OCI-LY7 (cell line): ENCODE measurements around the gene SEC61A1. TPM values are rescaled to one million over a fixed set of nuclear protein-coding genes. Genes with fewer than 3 reads are reported as not detected.

Experiments used
- BruUV-seq: library from RNA; stranded (reverse); fragments of 400-500 nt; replicated peaks from 2 replicates; lab custom pipeline; 2021; lab: Mats Ljungman, UMichigan
- CTCF ChIA-PET: fragments of 300-600 bp; sonication (Branson Sonifier 250); formaldehyde crosslinking; loops from one replicate; lab custom pipeline; 2022; ENCODE audit warnings: antibody characterized with exemption; ENCODE audit not compliant: unreplicated experiment; lab: Charles Lee
- POLR2A ChIA-PET: fragments of 300-600 bp; sonication (Branson Sonifier 250); formaldehyde crosslinking; loops from one replicate; lab custom pipeline; 2022; ENCODE audit warnings: antibody characterized with exemption; lab: Charles Lee
- DNase-seq: peaks from one replicate; pipeline ENCODE4 v3.0.0-alpha.2; 2015; ENCODE audit warnings: low spot score
- H2AFZ ChIP-seq: fragments of 200-600 bp; sonication (generic), shearing (Covaris generic); 2 replicates; pipeline ENCODE4 v1.6.1; 2014; ENCODE audit warnings: mild to moderate bottlenecking, antibody characterized with exemption, low read length, moderate library complexity
- H3K27ac ChIP-seq: fragments of 200-600 bp; sonication (generic); 2 replicates; pipeline ENCODE4 v1.5.1; 2014; ENCODE audit warnings: mixed run types, low read depth, mild to moderate bottlenecking, moderate library complexity, low read length, inconsistent platforms; ENCODE audit not compliant: poor library complexity, severe bottlenecking
- H3K36me3 ChIP-seq: fragments of 200-600 bp; sonication (generic); 2 replicates; pipeline ENCODE4 v1.6.1; 2014; ENCODE audit warnings: mild to moderate bottlenecking, antibody characterized with exemption, low read length, moderate library complexity, mixed read lengths; ENCODE audit not compliant: insufficient read depth
- H3K4me1 ChIP-seq: fragments of 200-600 bp; sonication (generic); 2 replicates; pipeline ENCODE4 v1.5.1; 2014; ENCODE audit warnings: mild to moderate bottlenecking, low read length; ENCODE audit not compliant: insufficient read depth, poor library complexity, severe bottlenecking
- H3K4me2 ChIP-seq: fragments of 200-600 bp; sonication (generic); 2 replicates; pipeline ENCODE4 v1.6.1; 2014; ENCODE audit warnings: mild to moderate bottlenecking, low read length
- H3K4me3 ChIP-seq: fragments of 200-600 bp; sonication (generic); 2 replicates; pipeline ENCODE4 v1.5.1; 2014; ENCODE audit warnings: mild to moderate bottlenecking, low read depth, low read length; ENCODE audit not compliant: poor library complexity, severe bottlenecking
- H3K79me2 ChIP-seq: fragments of 200-600 bp; sonication (generic); 2 replicates; pipeline ENCODE4 v1.6.1; 2016; ENCODE audit warnings: low read depth, mild to moderate bottlenecking, low read length, moderate library complexity, mixed read lengths; ENCODE audit not compliant: insufficient read depth
- H3K9me2 ChIP-seq: fragments of 200-600 bp; sonication (generic); 2 replicates; pipeline ENCODE4 v1.6.1; 2016; ENCODE audit warnings: mild to moderate bottlenecking, low read length, mixed read lengths; ENCODE audit not compliant: insufficient read depth
- H3K9me3 ChIP-seq: fragments of 200-600 bp; sonication (generic); 2 replicates; pipeline ENCODE4 v1.6.1; 2014; ENCODE audit warnings: mild to moderate bottlenecking, mixed run types, low read length, mixed read lengths
- H4K20me1 ChIP-seq: fragments of 200-600 bp; sonication (generic); 2 replicates; pipeline ENCODE4 v1.6.1; 2014; ENCODE audit warnings: mild to moderate bottlenecking, antibody characterized with exemption, low read length, moderate library complexity, mixed read lengths; ENCODE audit not compliant: insufficient read depth
- CTCF ChIP-seq: fragments of 200-600 bp; sonication (generic); conservative IDR thresholded peaks from 2 replicates; pipeline ENCODE4 v1.5.1; 2014; ENCODE audit warnings: mild to moderate bottlenecking, antibody characterized with exemption, low read length, moderate library complexity, mixed read lengths
- EZH2phosphoT487 ChIP-seq: fragments of 200-600 bp; sonication (generic); IDR thresholded peaks from 2 replicates; pipeline ENCODE4 v1.6.1; 2018; ENCODE audit warnings: low read depth, borderline replicate concordance, mild to moderate bottlenecking, mixed run types, antibody characterized with exemption, low read length, moderate library complexity, mixed read lengths
- intact Hi-C: fragments of 100-400 bp; cut with micrococcal nuclease; formaldehyde crosslinking; loops from one replicate; pipeline ENCODE4 v1.10.0; 2022; ENCODE audit not compliant: unreplicated experiment
- total RNA-seq, 2 experiments: library from RNA; depleted of rRNA in 1 of 2; stranded (reverse); fragments of >200 nt in 1 of 2; shearing (Covaris generic) in 1 of 2; gene quantifications; 2 replicates each; pipeline ENCODE4 v1.2.3, GENCODE V29; 2014 to 2022

Gene SEC61A1
- total RNA-seq, 2 experiments from 2014 or later = 85.2 to 133 TPM

- ChIA-PET CTCF (no interaction called here), POLR2A (no interaction called here)
- H3K4me3 ChIP-seq = no peak overlapping the region
- H3K9me2 ChIP-seq = no peaks in the 10 kb centered on the region
- BruUV-seq = no TSS peak
- no peak overlapping the region for H2AFZ ChIP-seq
- peaks cover 99% of the 10 kb centered on the region for H3K36me3 ChIP-seq
- H3K27ac ChIP-seq = no peak overlapping the region
- no peak overlapping the region for H3K4me2 ChIP-seq
- no peak for TF ChIP-seq CTCF
- TF ChIP-seq EZH2phosphoT487 = no peak
- peaks cover 3% of the 10 kb centered on the region; the same call in 1 of the 2 replicates for H4K20me1 ChIP-seq
- H3K4me1 ChIP-seq = no peaks in the 10 kb centered on the region
- no peak for DNase-seq
- intact Hi-C loops = no loop called here
- no peaks in the 10 kb centered on the region for H3K9me3 ChIP-seq
- H3K79me2 ChIP-seq = no peaks in the 10 kb centered on the region
Measured at GRCh38 chr3:128063865-128064264, 11.6 kb downstream of the SEC61A1 start.

- ChIA-PET CTCF (no interaction called here), POLR2A (interaction anchor here (0.7 to 1.3 kb wide), 2 partner anchors 9 to 328 kb away, joined by 3 to 4 read pairs; no protein-coding TSS in a partner anchor)
- TF ChIP-seq CTCF (no peak), EZH2phosphoT487 (no peak)
- Histone ChIP-seq H3K4me3 (no peak overlapping the region), H3K4me2 (no peak overlapping the region), H3K36me3 (peaks cover 100% of the 10 kb centered on the region), H3K27ac (no peak overlapping the region), H3K79me2 (no peaks in the 10 kb centered on the region), H3K9me2 (no peaks in the 10 kb centered on the region), H4K20me1 (peaks cover 3% of the 10 kb centered on the region; the same call in 1 of the 2 replicates), H3K4me1 (no peaks in the 10 kb centered on the region), H3K9me3 (no peaks in the 10 kb centered on the region), H2AFZ (no peak overlapping the region)
- BruUV-seq = no TSS peak
- intact Hi-C loops = no loop called here
- no peak for DNase-seq
Measured at GRCh38 chr3:128064962-128065361, 12.7 kb downstream of the SEC61A1 start.

GRCh38 chr3:128066114-128066513 is 13.9 kb downstream of the SEC61A1 start:
- Histone ChIP-seq H3K9me3 (no peaks in the 10 kb centered on the region), H4K20me1 (peaks cover 3% of the 10 kb centered on the region; the same call in 1 of the 2 replicates), H3K4me3 (no peak overlapping the region), H3K4me1 (no peaks in the 10 kb centered on the region), H3K36me3 (peaks cover 100% of the 10 kb centered on the region), H2AFZ (no peak overlapping the region), H3K9me2 (no peaks in the 10 kb centered on the region), H3K4me2 (no peak overlapping the region), H3K79me2 (no peaks in the 10 kb centered on the region), H3K27ac (no peak overlapping the region)
- DNase-seq = no peak
- BruUV-seq = no TSS peak
- ChIA-PET CTCF (interaction anchor here (1.0 kb wide), 1 partner anchor 11 kb away, joined by 3 read pairs; no protein-coding TSS in a partner anchor), POLR2A (interaction anchor here (1.1 to 1.3 kb wide), 2 partner anchors 8 to 13 kb away, joined by 3 read pairs; no protein-coding TSS in a partner anchor)
- intact Hi-C loops = no loop called here
- TF ChIP-seq EZH2phosphoT487 (no peak), CTCF (no peak)
